Measurements from ENCODE around the gene MPP3.

GRCh38 chr17:43808076-43808475 lies 24.9 kb downstream of the MPP3 start:
- TF ChIP-seq EZH2 (IDR thresholded peaks at IDR 0.05; ENCODE audit: low read length) (no peak), CTCF (optimal IDR thresholded peaks at IDR 0.05 in 1 of 3, IDR thresholded peaks at IDR 0.05 in 1 of 3, conservative IDR thresholded peaks at IDR 0.05 in 1 of 3; ENCODE audit: extremely low read depth in 1 of 3, insufficient read depth in 2 of 3, low read length in 3 of 3) (no peak)

Data from keratinocyte (primary cell).